AG04449 (cell line): ENCODE results near the gene CHPF.

Experiments used
- CTCF ChIA-PET: fragments of 350-600 bp; formaldehyde crosslinking; extraction: SDS; loops from one replicate; lab custom pipeline; 2021; ENCODE audit warnings: antibody characterized with exemption; lab: Yijun Ruan, JAX
- POLR2A ChIA-PET: fragments of 400-600, 350-600 bp; formaldehyde crosslinking; extraction: SDS; loops from one replicate; lab custom pipeline; 2020; ENCODE audit warnings: antibody characterized with exemption, inconsistent platforms; lab: Yijun Ruan, JAX
- DNase-seq: peaks from one replicate; pipeline ENCODE4 v3.0.0-alpha.2; 2010; ENCODE audit warnings: low read depth, low spot score
- H3K4me3 ChIP-seq: 2 replicates; pipeline ENCODE4 v1.5.1; 2011; ENCODE audit warnings: low read depth, mild to moderate bottlenecking, control low read depth, low read length
- TF ChIP-seq, protein P1 (sequence below): IDR thresholded peaks from one replicate; pipeline ENCODE4 v1.5.1; 2011; ENCODE audit warnings: mild to moderate bottlenecking, moderate library complexity, low read length, control low read depth, inconsistent platforms; ENCODE audit not compliant: insufficient read depth; ENCODE audit errors: missing control alignments

Gene CHPF

DNA sequence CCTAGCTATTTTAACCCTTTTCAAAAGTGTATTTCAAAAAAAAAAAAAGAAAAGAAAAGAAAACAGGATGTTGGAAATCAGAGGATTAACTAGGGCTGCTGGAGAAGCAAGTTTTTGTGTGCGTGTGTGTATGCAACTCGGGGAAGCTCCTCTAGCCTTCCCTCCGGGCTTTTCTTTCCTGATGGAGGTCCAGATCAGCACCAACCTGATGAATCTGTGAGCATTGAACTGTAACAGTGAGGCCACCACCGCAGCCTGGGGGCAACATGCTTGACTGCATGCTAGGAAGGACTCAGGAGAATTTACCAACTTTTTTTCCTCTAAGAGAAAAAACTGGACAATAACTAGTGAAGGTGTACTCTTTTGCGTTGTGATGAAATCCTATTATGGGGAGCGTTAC, 25.4 kb upstream of the CHPF start:
- TF ChIP-seq, protein P1, sequence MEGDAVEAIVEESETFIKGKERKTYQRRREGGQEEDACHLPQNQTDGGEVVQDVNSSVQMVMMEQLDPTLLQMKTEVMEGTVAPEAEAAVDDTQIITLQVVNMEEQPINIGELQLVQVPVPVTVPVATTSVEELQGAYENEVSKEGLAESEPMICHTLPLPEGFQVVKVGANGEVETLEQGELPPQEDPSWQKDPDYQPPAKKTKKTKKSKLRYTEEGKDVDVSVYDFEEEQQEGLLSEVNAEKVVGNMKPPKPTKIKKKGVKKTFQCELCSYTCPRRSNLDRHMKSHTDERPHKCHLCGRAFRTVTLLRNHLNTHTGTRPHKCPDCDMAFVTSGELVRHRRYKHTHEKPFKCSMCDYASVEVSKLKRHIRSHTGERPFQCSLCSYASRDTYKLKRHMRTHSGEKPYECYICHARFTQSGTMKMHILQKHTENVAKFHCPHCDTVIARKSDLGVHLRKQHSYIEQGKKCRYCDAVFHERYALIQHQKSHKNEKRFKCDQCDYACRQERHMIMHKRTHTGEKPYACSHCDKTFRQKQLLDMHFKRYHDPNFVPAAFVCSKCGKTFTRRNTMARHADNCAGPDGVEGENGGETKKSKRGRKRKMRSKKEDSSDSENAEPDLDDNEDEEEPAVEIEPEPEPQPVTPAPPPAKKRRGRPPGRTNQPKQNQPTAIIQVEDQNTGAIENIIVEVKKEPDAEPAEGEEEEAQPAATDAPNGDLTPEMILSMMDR, result no peak
- DNase-seq, result no peak
- POLR2A ChIA-PET, result interaction anchor here (0.6 kb wide), 1 partner anchor 13 kb away, joined by 3 read pairs; no protein-coding TSS in a partner anchor
- no peak overlapping the region for H3K4me3 ChIP-seq
- CTCF ChIA-PET, result interaction anchor here (4.0 kb wide), 1 partner anchor 8 kb away, joined by 46 read pairs; no protein-coding TSS in a partner anchor

DNA sequence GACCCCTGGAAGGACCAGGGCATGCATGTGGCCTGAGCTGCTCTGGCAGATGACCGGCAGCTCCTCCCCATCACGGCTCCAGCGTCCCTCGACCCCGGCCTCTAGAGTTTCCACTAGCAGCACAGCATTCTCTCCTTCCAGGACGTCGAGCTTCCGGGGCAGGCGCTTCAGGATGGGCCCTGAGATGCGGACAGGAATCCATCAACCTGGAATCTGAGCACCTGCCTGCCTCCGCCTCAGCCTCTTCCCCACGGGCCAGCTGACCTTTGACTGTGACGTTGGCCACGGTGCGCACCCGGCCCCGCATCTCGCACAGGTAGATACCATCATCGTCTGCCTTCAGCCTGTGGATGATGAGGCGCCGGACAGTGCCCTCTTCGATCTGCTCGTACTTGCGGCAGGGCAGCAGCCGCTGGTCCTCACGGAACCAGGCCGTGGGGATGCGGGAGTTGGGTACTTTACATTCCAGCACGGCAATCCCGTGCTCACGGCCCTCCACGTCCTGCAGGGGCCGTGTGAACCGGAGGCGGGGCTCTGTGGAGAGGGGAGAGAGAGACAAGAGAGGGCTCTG, 24.3 kb upstream of the CHPF start:
- TF ChIP-seq, protein P1, result no peak
- DNase-seq, result no peak
- CTCF ChIA-PET, result interaction anchor here (1.0 to 2.8 kb wide), 2 partner anchors 26 to 122 kb away, joined by 3 to 10 read pairs; no protein-coding TSS in a partner anchor
- POLR2A ChIA-PET, result no interaction called here
- H3K4me3 ChIP-seq, result no peak overlapping the region

DNA sequence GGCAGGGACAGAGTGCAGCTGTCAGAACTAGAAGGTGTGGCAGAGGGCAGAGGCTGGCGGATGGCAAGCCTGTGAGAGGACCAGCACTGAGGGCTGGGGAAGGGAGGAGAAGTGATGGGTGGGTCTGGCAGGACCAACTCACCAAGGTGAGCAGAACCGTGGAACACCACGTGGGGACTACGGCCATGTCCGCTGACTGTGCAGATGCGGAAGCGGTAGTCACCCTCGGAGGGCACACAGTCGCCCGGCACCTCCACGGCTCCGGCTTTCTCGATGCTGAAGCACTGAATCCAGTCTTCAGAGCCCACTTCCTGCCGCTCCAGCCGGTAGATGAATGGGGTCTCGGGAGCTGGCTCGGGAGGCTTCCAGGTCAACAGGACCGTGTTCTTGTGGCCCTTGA, 23.5 kb upstream of the CHPF start:
- no peak overlapping the region for H3K4me3 ChIP-seq
- DNase-seq, result no peak
- TF ChIP-seq, protein P1, result no peak
- POLR2A ChIA-PET, result no interaction called here
- CTCF ChIA-PET, result interaction anchor here (1.0 to 2.8 kb wide), 2 partner anchors 25 to 123 kb away, joined by 3 to 10 read pairs; no protein-coding TSS in a partner anchor

DNA sequence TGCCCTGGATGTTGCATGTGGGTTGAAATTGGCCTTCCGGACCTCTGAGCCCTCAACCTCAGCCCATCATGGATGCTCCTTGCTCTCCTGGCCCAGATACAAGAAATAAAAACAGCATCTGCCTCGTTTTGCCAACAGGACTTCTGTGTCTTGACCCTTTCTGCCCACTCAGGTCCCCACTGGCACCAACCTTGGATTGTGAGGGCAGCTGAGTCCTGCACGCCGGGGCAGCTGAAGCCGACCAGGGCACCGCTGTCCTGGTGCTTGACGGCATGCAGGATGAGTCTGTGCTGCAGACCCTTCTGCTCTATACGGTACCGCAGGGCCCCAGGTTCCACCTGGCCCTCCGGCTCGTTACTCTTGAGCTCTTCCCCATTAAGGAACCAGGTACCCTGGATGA, 23.0 kb upstream of the CHPF start:
- no peak for DNase-seq
- ChIA-PET CTCF (interaction anchor here (1.0 to 2.8 kb wide), 2 partner anchors 25 to 123 kb away, joined by 3 to 10 read pairs; no protein-coding TSS in a partner anchor), POLR2A (interaction anchor here (1.0 kb wide), 1 partner anchor 29 kb away, joined by 3 read pairs; no protein-coding TSS in a partner anchor)
- no peak overlapping the region for H3K4me3 ChIP-seq
- TF ChIP-seq, protein P1, result no peak

DNA sequence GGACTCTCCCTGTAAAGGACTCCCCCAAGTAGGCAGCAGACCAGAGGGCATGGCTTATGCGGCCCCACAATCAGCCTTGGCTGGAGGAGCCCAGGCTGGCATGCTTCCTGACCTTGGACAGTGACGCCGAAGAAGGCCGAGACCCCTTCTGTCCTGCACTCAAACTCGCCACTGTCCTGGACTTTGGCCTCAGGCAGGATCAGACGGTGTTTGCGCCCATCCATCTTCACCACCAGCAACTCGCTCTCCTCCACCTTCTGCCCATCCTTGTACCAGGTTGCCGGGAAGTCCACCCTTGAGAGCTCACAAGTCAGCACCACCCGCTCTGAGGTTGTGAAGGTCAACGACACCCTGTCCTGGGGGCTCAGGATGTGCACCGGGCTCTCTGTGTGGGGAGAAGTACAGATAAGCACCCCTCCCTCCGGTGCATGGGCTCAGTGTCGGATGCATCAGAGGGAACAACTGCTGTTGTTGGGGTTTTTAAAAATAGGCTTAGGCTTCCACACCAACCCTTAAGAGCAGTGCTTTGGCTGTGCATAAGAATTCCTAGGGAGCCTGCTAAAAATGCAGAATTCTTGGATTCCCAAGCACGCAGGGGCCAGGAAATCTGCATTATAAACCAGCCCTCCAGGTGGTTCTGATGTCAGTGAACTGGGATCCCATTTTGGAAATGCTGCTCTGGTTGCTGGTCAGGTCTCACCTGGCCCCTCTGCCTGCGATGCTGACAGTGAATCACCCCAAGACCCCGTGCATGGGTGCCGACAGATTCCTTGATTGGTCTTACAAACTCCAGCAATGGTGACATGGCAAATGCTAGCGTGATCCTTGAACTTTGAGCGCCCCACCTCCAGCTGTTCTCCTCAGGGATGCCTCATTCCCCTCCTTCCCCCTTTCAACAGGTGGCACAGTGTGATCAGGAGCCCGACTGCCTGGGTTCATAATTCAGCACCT, 21.8 kb upstream of the CHPF start:
- H3K4me3 ChIP-seq, result no peak overlapping the region
- DNase-seq, result no peak
- TF ChIP-seq, protein P1, result no peak
- POLR2A ChIA-PET, result interaction anchor here (1.0 kb wide), 1 partner anchor 31 kb away, joined by 3 read pairs; no protein-coding TSS in a partner anchor
- CTCF ChIA-PET, result interaction anchor here (1.0 to 2.8 kb wide), 3 partner anchors 24 to 125 kb away, joined by 3 to 10 read pairs (median 5); no protein-coding TSS in a partner anchor
